Esophagus muscularis mucosa (tissue), 3 donors: Measurements from ENCODE around the gene DAZAP1.

ENCODE experiments used
- CTCF ChIP-seq, 3 experiments: fragments of 200-600 bp in 2 of 3; fragments of 450-650 bp in 1 of 3; sonication (generic) in 2 of 3; IDR thresholded peaks; one replicate each; pipeline ENCODE4 v1.5.1; 2017 to 2019; ENCODE audit warnings: antibody characterized with exemption in 3 of 3, mild to moderate bottlenecking in 2 of 3, moderate library complexity in 1 of 3
- POLR2A ChIP-seq: fragments of 450-650 bp; IDR thresholded peaks from one replicate; pipeline ENCODE4 v1.6.1; 2017; ENCODE audit warnings: antibody characterized with exemption, moderate library complexity, mild to moderate bottlenecking, low read depth

DNA sequence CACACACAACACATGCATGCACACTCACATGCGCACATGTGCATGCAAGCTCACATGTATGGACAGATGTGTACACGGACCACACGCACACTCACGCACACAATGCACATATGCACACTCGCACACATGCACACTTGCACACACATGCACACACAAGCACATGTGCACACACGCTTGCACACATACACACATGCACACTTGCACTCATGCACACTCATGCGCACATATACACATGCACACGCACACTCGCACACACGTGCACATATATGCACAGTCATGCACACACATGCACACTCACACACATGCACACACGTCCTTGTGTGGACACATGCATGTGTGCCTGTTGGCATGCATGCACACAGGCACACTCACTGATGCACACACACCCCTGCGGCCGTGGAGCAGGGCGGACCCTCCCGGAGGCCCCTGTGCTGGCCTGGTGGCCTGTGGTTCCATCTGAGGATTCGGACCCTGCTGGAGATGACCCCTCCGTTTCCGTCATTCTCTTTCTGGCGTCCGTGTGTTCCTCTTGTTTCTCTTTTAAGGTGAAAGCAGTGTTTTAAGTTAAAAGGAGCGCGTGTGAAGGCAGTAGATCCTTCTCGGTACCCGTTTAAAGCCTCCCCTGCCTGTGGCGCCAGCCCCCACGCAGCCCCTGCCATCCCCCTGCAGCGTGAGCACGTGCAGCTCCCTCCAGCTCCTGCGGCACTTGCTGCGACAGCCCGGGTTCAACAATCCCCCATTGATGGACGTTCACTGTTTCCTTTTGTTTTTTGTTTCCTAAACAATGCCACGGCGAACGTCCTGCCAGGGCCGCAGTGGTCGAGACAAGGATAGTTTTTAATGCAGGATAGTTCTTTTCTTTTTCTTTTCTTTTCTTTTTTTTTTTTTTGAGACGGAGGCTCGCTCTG is 18.1 kb upstream of the DAZAP1 start:
- TF ChIP-seq CTCF (IDR thresholded peaks at IDR 0.05) (no peak), POLR2A (no peak)
